GM21529 (cell line): ENCODE measurements around the gene CELF2.
"Not testable (repeated sequence)": the region's sequence is repeated elsewhere in the genome, so short reads cannot be mapped to it uniquely, and the experiment has no call there.

Experiments used
- ATAC-seq: cut with Tn5 transposase; IDR thresholded peaks from one replicate; pipeline ENCODE4 v1.9.1; 2021; ENCODE audit not compliant: unreplicated experiment

CELF2 gene

GRCh38 chr10:11167233-11167966 lies 149.7 kb downstream of the CELF2 start:
- ATAC-seq: no peak

GRCh38 chr10:11168423-11169090 lies 150.9 kb downstream of the CELF2 start:
- no peak for ATAC-seq

DNA sequence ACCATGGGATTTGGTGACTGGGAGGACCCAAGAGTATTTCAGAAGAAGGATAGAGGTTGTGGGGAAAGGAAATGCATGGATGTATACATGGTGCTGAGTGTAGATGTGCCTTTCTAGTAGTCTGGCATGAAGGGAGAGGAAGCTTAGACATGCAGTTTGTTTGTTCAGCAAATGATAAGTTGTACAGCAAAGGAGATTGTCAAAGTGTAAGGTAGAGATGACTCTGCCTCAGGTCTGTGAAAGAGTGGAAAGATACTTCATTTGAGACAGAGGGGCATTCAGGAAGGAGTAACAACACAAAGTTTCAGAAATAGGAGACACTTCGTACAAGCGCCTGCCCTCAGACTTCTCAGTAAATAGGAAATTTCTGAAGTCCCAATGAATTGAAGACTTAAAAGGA lies 152.3 kb downstream of the CELF2 start:
- ATAC-seq: no peak

- ATAC-seq: no peak
Measured at GRCh38 chr10:11170574-11170973, 152.9 kb downstream of the CELF2 start.

DNA sequence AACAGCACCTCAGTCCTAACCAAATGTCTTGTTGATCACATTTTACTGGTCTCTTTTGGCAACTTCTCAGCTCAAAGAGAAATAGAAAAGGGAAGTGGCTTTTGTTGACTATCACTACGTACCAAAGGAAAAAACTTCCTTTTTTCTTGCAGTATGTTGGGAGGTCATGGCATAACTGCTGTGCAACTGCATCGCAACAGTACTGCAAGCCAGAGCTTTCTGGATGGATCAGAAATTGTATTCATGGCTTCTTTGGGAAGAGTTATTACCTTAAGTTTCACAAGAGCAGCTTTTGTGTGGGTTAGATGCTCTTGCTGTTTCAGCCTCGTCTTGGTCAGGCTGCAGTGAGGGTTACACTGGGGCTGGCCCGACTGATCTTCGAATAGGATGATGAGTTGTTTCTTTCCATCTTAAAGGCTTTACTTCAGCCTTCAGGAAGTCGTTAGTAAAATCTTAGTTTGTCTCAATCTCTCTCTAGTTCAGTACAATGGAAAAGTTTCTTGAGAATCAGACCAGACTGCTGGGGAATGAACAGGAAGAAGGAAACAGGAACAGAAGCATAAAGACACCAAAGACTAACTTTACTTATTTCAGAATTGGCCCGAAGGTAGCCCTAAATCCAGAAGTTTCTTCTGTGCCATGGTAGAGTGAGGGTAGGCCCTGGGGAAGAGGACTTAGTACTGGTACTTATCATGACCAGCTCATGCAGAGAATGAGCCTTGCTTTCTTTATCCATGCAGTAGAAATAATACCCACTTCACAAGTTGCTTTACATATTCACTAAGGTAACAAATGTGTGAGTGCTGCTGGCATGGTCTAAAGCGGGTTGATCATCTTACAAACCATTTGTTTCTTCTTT lies 153.6 kb downstream of the CELF2 start:
- ATAC-seq: peak; percentile 42

DNA sequence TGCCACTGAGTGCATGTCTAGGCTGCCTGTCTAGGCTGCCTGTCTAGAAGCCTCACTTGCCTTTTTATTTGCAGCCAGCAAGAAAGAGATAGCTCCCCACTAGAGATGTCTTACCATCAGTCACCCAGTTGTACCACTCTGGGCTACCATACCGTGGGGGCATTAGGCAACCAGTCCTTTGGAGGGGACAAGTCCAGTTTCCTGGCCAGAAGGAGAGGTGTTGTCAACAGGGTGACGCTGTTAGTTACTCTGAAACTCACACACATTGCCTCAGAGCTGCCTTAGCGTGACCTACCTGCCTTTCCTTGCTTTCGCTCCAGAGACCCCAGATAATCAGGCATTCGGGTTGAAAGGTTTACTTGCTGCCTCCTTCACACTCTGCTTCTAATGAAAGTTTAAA lies 155.4 kb downstream of the CELF2 start:
- no peak for ATAC-seq

GRCh38 chr10:11175823-11176243 lies 158.2 kb downstream of the CELF2 start:
- peak; percentile 35 for ATAC-seq

GRCh38 chr10:11176746-11177145 lies 159.1 kb downstream of the CELF2 start:
- ATAC-seq: no peak

GRCh38 chr10:11177381-11177780 lies 159.7 kb downstream of the CELF2 start:
- no peak for ATAC-seq

DNA sequence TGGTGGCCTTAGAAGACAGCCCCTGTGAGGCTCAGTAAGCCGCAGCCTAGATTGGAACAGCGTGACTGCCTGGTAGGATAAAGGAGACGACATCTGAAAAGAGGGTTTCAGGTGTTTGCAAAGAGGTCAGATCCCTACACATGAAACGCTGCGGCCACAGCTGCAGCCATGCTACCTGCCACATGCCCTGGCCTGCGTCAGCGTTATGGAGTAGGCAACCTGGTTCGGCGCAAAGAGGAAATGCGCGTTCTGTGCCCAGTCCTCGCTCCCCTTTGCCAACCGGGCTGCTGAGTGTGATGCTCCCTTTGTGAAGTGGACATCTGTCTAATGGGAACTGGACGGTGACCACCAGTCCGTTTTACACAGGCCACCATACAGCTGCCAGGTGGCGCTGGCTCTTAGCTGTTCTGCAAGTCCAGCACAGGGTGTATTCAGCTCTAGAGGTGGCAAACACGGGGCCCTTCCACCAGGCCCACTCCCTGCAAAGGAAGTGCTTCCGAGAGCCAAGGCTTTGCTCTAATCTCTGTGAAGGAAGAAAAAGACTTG lies 160.3 kb downstream of the CELF2 start:
- no peak for ATAC-seq

GRCh38 chr10:11178606-11179515 lies 161.2 kb downstream of the CELF2 start:
- peak; percentile 76 for ATAC-seq

DNA sequence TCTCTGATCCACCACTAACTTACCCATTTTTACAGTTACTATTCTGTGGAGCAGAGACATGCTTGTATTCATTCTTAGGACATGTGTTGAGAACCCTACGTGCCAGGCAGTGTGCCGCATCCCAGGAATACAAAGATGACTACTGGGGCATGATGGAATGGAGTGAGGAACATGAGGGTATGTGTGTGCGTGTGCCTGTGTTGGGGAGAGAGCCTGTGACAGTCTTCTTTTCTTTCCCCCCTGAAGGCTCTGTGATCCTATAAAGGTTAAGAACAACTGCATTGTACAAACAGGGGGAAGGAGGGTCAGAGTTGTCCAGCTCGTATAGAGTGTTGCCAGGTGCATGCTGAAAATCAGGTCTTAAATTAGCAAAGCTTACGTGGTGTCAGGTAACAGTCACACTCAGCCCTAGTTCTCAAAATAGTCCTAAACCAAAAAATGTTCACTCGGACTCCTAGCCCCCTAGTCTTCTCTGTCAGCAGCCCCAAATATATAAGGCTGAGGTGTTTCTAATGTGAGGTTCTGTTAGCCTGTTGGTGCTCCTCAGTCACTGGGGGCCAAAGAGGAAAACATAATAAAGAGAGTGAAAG lies 161.9 kb downstream of the CELF2 start:
- ATAC-seq: no peak

DNA sequence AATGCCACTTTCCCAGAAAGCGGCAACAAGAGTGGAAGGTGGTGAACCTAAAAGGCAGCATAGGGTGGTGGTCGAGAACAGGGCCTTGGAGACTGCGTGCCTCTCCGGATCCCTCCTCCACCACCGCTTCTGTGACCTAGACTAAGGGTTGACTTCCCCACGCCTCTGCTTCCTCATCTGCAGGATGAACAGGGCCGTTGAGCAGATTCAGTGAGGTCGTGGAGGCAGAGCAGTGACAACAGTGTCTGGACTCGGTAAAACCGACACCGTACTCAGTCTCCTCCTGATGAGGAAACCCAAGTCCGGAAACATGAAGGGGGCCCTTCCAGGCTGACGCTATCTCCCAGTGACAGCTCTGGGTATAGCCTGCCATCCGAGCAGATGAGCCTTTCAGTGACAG lies 162.6 kb downstream of the CELF2 start:
- no peak for ATAC-seq

- ATAC-seq: no peak
Measured at GRCh38 chr10:11181978-11182377, 164.3 kb downstream of the CELF2 start.

GRCh38 chr10:11183015-11183414 lies 165.3 kb downstream of the CELF2 start:
- ATAC-seq: no peak

- ATAC-seq: no peak
Measured at GRCh38 chr10:11184093-11184492, 166.4 kb downstream of the CELF2 start.

DNA sequence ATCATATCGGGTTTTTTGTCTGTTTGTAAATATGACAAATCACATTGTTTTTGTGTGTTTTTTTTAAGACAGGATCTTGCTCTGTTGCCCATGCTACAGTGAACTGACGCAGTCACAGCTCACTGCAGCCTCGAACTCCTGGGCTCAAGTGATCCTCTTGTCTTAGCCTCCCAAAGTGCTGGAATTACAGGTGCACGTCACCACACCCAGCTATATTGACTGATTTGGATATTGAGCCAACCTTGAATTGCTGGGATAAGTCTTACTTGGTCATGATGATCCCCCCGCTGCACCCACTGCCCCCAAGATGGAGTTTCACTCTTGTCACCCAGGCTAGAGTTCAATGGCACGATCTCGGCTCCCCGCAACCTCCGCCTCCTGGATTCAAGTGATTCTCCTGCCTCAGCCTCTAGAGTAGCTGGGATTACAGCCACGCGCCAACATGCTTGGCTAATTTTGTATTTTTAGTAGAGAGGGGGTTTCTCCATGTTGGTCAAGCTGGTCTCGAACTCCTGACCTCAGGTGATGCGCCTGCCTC lies 167.5 kb downstream of the CELF2 start:
- not testable (repeated sequence) for ATAC-seq

- ATAC-seq: no peak
Measured at GRCh38 chr10:11186374-11186773, 168.7 kb downstream of the CELF2 start.

- ATAC-seq: no peak
Measured at GRCh38 chr10:11189582-11190376, 172.1 kb downstream of the CELF2 start.
